Measurements from ENCODE around the gene STK24.
"Not testable (repeated sequence)": the region's sequence is repeated elsewhere in the genome, so short reads cannot be mapped to it uniquely, and the experiment has no call there.

Gene STK24

DNA sequence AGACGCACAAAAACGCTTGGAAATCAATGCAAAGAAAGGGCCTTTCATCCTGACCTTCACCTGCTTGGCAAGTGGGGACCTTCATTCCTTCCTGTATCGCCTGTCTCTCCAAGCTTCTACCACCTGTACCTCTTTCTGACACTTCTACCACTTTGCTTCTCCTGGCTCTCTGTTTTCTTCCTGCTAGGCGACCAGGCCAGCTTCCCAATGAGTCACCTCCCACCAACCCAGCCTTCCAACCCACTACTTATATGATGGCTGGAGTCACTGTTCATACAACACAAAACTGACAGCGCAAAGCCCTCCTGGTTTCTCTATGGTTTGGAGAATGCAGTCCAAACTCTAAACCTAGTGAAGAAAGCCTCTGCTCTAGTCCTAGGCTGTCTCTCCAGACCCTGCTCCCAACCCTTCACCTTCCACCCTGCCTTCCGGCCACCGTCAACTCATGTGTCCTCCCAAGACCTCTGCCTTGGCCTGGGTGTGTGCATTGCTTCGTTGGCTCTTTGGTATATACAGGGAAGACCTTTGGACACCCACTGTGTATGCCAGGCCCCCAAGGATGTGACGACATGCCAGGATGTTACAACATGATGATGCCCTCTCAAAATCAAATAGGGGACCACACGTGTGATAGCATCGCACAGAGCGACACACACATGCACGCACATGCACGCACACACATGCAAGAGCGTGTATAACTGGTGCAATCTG, 148.5 kb downstream of the STK24 start:
- peak; percentile 54 for DNase-seq

DNA sequence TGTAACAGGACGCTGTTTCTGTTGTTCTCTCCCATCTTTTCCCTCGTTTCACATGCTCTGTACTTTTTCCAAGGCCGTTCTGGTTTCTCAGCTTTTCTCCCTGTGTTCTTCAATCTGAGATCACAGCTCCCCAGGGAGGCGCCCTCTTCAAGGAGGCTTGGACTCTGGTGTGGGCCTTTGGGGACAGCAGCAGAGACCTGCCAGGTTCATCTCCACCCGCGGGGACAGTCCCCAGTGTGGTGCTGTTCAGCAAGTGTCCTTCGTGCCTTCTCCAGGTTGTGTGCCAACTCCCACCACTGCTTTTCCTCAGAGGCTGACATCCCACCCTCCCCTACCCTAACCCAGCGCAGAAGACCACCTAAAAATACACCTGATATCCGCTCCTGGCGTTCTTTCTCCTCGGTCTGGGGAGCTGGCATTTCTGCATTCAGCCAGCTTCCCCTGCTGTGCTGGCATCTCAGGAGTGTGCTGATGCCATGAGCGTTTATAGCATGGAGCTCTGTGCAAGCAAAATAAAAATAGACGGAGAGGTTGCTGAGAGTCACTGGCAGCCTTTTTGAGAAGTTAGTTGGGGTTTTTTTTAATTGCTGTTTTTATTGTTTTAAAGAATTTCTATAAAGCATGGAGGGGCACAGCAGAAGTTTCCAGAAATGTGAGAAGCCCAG, 149.4 kb downstream of the STK24 start:
- no peak for DNase-seq

DNA sequence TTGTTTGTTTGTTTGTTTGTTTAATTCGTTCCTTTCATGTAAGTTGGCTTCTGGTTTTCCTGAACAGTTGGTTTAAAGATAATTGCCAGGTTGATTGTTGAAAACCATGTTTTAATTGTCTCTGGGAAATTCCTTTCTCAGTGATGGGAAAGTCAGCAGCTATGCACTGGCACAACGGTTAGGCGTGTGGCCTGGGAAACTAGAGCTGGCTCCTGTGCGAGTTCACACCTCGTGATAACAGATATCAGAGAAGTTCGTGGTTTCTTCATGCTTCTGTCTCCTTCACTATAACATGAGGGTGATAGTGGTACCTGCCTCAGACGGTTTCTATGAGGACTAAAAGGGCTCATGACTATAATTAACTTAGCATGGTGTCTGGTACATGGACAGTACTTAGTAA, 153.5 kb downstream of the STK24 start:
- no peak for DNase-seq

DNA sequence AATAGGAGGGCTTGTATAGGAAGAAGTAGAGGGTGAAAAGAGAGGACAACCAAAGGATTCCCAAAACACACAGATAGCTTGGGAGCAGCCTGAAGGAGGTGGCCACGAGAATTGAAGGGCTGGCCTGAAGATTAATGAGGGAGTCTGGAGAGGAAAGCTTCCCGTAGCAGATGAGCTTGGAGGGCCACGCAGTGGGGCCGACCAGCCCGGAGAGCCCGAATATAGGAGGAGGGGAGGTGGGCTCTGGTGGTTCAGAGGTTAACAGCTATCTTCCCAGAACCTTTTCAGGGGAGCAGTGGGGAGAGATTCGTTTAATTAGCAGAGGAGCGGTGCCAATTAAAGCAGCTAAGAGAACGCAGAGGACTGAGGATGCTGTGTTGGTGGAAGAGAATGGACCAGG, 154.9 kb downstream of the STK24 start:
- no peak for DNase-seq

DNA sequence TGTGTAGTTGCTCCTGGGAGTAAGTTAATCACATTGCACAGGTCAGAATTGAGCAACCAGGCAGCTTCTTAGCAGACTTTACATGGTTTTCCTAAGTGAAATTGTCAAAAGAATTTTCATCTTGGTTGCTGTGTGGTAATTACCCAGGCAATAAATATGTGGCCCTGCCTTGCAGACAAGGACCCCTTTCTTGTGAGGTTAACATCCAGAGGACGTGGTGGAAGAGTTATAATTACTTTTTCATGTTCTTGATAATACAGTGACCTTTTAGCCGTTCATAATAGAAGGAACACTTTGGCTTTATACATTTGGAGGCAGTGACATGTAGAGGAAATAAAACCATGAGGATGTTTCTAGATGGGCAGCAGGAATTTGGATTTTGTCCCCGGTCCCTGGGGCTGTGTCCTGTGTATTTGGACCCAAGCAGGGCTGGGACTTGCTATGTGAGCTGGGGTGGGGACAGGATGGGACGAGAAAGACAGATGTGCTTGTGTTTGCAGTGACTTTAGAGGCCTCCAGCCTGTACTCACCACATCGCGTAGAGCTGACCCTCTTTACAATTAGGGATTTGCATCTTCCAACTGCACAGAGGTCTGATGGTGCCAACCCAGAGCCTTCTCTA, 156.2 kb downstream of the STK24 start:
- no peak for DNase-seq

DNA sequence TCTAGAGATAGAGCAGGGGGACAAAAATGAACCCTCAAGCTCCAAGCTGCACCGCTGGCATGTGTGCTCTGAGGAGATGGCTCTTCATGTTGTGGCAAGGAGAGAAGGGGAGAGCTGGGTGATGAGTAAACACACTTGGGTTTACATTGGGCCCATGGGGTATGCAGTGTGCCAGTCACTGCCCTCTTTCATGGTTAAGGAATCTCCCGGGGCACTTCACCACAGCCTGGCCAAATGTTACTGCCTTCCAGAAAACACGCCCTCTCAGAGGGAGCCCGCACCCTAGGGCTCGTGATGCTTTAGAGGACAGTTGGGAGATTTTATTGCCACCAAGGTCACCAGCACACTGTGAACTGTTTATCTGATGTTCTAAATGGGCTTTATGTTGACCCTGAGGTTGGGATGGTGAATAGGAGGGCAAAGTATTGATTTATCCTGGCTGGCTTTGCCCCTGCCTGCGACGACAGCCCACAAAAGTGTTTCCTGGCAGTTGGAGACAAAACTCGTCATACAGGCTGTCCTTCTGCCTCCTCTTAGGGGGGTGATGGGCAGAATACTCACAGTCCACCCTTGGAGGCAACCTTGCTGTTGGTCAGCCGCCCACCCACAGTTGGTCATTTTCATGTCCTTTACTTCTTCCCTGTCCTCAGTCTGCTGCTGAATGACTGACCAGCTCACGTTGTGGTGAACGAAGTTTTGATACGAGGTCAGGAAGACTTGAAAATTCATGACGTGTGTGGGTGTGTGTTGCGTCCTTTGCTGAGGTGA, 156.9 kb downstream of the STK24 start:
- no peak for DNase-seq

DNA sequence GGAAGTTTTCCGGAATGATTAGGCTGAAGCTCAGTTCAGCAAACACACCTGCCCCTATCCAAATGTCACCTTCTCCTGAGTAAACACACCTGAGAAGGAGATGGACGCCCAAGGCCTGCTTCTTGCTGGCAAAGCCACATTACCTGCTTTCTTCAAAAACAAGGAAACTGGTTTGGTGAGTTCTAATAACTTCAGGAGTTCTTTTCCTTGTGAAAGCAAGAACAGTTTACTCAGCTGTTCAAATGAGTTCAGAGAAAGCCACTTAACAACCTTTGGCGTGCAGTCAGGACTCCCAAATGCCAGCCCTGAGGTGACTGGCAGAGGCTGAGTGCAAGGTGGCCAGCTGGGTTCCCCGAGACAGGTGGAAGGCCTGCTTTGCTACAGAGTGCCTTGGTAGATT, 160.5 kb downstream of the STK24 start:
- peak; percentile 93 for DNase-seq

DNA sequence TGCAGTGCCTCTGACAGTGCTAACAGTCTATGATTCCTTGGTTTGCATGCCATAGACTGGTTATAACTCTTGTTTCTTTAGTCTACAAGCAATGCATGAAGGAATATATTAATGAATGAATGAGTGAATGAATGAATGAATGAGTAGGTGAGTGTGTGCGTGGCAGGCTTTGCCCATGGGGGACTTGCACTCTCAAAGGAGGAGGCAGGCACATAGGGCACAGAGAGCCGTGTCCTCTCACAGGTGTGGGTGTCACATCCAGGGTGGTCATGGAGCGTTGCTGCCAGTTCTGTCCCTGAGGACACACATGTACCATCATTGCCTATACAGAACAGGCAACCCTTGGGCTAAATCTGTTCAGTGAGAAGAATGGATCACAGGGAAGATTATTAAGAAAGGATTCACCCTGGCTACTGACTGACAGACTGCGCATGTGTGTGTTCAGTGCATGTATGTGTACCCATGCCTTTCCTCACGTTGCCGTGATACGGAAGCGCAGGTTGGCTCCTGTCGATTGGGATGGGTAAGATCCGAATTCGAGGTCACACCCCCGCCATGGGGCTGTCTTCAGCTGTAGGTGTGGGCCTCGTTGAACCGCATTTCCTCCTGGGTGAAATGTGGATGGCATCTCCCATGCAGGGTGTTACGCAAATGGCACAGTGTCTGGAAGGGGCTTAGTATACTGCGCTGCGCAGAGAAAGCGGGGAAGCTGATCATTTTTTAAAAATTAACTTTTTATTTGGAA, 161.4 kb downstream of the STK24 start:
- DNase-seq = peak; percentile 63

DNA sequence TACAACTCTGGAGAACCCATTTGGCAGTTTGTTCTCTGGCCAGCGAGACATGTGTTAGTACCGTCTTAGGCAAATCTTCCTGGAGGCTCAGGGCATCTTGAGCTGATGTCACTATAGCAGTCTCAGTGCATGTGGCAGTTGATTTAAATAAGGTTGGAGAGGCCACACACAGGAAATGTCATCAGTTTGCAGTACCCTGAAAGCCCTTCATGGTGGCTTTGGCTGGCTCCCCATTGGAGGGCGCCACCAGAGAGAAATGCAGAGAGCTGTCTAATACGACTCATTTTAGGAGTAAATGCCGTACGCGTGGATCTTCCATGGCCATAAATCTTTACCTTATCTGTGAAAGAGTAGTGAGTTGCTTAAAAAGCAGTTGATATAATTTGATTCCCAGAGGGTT, 163.1 kb downstream of the STK24 start:
- DNase-seq = peak; percentile 10

DNA sequence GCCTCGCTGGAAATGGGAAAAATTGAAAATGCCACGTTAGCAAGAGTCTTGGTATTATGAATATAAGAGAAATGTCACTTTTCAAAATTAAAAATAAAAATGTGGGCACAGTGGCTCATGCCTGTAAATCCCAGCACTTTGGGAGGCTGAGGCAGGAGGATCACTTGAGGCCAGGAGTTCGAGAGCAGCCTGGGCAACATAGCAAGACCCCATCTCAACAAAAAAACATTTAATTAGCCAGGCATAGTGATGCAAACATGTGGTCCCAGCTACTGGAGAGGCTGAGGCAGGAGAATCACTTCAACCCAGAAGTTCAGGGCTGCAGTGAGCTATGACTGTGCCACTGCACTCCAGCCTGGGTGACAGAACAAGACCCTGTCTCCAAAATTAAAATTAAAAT, 163.6 kb downstream of the STK24 start:
- not testable (repeated sequence) for DNase-seq

DNA sequence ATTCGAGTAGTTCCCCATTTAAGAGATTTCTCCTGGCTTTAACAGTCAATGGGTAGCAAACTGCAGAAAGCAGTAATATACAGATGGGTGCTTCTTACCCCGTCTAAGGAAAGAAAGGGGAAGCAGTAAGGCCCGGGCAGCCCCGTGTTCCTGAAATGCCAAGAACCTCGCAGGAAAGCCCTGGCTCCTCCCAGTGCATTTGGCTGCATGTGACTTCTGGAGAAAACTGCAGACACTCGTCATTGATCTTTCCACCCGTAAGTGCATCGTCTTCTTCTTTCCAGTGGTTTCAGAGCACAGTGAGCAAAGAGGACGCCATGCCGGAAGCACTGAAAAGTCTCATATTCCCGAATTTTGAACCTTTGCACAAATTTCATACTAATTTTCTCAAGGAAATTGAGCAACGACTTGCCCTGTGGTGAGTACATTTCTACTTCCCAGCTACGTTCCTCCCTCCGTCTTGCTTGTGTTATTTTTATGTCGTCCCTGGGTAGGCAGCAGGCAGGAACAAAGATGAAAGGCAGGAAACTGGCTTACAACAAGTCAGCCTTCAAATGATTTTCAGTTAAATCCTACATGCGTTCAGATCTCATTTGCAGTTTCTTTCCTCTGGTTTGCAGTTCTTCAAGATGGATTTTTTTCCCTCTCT, 165.2 kb downstream of the STK24 start:
- peak; percentile 35 for DNase-seq

DNA sequence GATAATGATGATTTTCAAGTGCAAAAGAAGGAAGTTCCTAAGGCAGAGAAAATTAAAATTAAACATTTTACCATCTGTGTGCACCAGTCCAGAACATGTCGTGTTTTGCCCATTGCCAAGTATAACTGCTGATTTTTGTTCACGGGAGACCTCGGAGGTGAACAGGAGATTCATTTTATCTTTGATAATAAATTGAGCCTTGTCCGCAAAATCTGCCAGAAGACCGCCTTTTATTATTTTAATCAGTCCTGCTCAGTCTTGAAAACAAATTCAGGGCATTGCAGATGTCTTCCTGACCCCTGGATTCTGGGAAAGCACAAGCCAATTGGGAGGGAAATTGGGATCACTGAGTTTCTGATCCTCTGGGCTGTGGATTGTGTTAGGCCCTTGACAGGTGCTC, 165.9 kb downstream of the STK24 start:
- no peak for DNase-seq

DNA sequence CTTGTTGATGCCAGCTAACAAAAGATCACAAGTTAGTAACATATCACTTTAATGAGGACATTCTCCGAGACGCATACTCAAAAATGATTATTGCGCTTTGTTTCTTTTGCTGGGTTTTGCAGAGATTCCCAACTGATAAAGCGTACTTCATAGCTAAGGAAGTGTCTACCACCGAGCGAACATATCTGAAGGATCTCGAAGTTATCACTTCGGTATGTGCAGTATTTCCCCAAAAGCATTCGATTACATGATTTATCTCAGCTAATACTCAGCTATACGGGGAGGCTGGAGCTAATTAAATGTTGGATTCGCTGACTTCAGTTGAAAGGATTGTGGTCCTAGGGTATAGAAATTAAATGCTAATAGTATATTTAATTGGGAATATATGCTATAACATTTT, 166.3 kb downstream of the STK24 start:
- no peak for DNase-seq

DNA sequence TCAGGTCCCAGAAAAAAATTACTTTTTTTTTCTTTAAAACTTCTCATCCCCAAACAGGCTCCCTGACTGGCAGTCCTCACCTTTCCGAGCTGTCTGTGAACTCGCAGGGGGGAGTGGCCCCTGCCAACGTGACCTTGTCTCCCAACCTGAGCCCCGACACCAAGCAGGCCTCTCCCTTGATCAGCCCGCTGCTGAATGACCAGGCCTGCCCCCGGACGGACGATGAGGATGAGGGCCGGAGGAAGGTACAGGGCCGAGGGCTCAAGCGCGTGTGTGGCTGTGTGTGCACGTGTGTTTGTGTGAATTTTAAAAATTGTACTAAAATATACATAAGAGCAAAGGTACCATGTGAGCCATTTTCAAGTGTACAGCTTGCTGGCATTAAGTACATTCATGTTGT, 167.6 kb downstream of the STK24 start:
- no peak for DNase-seq

DNA sequence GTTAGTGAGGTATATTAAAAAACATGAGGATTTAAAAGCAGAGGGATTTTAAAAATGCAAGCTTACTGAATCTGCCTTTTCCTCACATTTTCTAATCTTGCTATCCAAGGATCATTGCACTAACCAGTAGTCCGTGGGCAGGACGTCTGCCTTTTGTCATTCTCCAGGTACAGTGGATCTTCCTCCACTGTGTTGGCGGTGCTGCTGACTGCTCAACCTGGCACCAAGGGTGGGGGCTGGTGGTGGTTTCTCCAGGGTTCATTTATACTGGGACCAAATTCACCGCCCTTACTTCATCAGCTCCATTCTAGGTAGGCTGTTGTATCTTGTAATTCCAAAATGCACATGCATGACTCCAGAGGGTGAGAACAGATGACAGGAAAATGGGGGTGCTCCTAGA, 169.3 kb downstream of the STK24 start:
- no peak for DNase-seq

DNA sequence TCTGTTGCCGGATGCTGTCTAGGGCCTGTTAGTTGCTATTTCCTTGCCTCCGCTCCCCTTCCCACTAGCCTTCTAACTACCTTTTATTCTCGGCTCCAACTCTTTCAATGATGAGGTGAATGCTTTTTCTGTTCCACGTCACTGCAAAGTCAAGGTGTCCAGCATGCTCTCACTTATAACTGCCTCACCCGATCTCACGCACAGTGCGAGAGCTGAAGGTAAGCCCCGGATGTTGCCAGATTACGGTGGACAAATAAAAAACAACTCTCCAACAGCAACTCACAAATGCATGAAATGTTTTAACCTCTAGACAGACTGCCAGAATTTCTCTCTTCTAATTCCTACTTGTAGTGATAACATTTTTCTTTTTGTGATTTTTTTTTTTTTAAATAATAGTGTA, 169.9 kb downstream of the STK24 start:
- DNase-seq = peak; percentile 79

DNA sequence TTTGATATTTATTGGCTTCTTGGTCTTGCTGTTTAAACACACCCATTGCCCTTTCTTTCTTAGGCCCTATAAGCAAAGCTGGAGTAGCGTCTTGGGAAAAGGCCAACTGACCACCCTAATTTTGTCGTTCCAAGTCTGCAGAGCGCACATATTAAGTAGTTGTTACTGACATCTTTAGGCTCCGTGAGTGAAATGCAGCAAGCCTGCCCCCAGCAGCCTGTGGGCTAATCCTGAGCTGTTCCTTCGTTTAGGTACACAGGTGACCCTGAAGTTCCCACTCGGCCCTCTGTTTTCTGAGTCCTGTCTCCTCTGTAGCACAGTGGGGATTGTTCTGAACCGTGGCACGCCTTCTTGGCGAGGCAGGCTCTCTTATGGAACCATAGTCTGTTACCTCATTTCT, 170.5 kb downstream of the STK24 start:
- peak; percentile 55 for DNase-seq

DNA sequence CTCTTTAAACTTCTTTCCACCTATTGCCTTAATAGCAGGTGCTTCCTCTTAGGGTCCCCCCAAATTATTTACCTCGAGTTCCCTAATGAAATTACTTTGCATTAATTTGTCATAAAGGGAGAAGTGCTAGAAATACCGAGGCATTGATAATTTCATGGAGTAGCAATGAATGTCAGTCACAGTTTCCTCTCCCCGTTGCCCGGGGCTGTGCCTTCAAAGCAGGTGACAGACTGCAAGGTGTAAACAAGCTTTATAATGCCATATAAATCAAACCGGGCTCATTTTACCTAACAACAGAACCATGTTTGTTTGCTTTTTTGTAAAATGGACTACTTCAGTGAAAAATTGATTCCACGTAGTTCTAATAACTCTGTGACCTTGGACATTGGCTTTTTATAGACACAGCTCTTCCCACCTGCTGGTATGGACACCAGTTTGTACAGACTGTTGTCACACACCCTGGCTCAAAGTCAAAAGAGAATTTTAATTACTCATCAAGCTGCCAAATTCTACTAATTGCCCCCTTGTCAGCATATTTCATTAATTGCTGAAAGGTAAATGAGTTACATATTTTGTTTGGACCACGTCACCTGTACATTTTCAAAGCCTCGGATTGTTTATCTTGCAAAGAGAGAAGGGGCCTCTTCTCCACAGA, 171.1 kb downstream of the STK24 start:
- DNase-seq = peak; percentile 60

DNA sequence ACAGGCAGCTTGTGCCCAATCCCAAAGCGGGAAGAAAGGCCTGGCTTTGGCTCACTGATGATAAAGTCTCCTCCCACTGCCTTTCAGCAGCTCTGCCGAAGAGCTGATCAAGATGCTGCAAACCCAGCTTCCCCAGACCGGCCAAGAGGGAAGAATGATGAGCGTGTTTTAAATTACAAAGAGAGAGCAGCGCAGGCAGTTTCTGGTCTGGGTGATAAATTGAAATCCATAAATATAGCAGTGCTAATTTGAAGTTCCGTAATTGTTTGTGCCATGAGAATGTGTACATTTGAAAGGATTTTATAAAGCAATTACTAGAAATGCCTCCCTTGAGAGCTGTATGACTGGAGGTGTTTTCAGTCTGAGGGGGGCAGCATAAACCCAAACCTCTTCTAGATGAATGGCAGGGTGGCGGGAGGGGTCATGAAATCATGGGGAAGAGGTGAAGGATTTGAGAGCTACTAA, 171.8 kb downstream of the STK24 start:
- peak; percentile 58 for DNase-seq

DNA sequence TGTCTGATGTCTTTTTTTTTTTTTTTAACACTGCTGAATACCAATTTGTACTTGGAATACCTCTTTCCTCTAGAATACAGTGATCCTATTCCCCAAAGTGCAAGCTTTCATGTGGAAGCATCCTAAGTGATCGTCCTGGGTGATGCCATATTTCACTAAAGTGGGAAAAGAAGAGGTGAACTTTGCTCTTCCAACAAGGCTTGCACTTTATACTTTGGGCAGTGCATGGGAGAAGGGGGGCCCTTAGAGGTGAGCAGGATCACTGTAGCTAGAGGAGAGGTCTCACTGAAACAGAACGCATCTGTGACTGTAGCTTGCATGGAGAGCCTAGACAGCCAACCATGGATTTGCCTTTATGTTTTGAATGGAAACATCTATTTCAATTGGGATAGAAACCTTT, 173.8 kb downstream of the STK24 start:
- DNase-seq = no peak

DNA sequence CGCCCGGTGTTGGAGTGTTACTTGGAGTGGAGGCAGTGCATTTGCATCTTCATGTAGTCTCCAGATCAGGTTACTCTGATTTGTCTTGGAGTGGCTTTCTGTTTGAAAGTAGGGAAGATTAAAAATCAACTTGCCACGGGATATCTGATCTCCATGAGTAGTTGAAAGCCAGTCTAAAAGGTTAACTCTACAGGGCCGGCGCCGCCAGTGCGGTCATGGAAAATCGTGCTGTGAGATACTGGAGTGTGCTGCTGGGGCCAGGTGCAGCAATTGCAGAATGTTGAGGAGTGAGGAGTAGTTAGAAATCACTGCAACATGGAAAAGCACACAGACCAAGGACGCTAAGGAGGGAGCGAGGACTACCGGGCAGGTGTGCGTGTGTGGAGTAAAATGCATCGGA, 175.0 kb downstream of the STK24 start:
- DNase-seq = no peak

DNA sequence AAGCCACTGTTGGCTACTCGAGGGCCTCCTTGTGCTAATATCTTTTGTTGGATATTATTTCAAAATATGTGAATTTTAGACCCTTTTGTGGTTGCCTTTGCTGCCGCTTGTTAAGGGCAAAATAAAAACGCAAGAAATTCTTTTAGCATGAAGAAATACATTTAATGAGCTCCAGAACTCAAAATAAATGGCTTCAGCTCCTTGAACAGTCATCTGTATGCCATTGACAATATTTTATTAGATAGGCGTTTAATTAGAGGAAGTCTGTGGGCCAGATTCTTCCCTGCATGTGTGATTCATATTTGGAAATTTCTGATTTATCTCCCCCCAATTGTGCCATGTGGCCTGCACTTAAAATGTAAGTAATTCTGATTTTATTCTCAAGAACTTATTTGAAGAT, 177.2 kb downstream of the STK24 start:
- DNase-seq = no peak

All from DMS53 (cell line).